Measurements from ENCODE around the gene FOXB2.
"Not testable (repeated sequence)": the region's sequence is repeated elsewhere in the genome, so short reads cannot be mapped to it uniquely, and the experiment has no call there.

DNA sequence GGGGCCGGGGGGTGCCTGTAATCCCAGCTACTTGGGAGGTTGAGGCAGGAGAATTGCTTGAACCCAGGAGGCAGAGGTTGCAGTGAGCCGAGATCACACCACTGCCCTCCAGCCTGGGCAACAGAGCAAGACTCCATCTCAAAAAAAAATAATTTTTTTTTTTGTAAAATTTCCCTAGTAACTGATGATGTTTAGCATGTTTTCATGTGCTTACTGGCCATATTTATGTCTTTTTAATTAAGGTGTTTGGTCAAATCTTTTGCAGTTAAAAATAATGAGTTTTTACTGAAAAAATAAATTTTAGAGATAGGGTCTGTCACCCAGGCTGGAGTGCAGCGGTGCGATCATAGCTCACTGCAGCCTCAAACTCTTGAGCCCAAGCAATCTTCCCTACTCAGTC, 24.3 kb downstream of the FOXB2 start:
- not testable (repeated sequence) for TF ChIP-seq CTCF (IDR thresholded peaks at IDR 0.05; ENCODE audit: borderline replicate concordance, extremely low read depth, low read length, poor library complexity, severe bottlenecking); EZH2 (IDR thresholded peaks at IDR 0.05; ENCODE audit: borderline replicate concordance, low read depth, low read length, severe bottlenecking)
